Left ventricle myocardium superior (tissue), 1 donor: ENCODE results near the gene TMUB1. TPM values are rescaled to one million over a fixed set of nuclear protein-coding genes. Genes with fewer than 3 reads are reported as not detected.

Experiments used
- ATAC-seq: fragments of 200-7000 bp; cut with Tn5 transposase; one replicate; pipeline ENCODE4 v1.9.1; 2020; ENCODE audit warnings: mild to moderate bottlenecking, moderate library complexity
- DNase-seq: peaks from one replicate; pipeline ENCODE4 v3.0.0-alpha.2; 2020
- intact Hi-C: fragments of 100-400 bp; cut with micrococcal nuclease; formaldehyde crosslinking; loops from one replicate; pipeline ENCODE4 v1.11.0; 2022
- total RNA-seq: library from RNA; stranded (reverse); fragmentation: NEBNext Ultra II Directional; extraction: Animal tissue kit (Norgen Biotek cat#: 25700); gene quantifications from one replicate; pipeline ENCODE4 v1.2.1, GENCODE V29; 2021
- donor health status: DM: no; HTN: yes; CAD: no; lungs with severe emphysema.

The TMUB1 gene
- total RNA-seq, 1 donor from 2014 or later = 38.7 TPM

- DNase-seq (no peak), ATAC-seq (no peak)
- intact Hi-C loops = no loop called here
Measured at GRCh38 chr7:151122796-151123157, 39.5 kb upstream of the TMUB1 start.

GRCh38 chr7:151122276-151122675, 39.0 kb upstream of the TMUB1 start:
- ATAC-seq (peak; percentile 32), DNase-seq (peak; percentile 62)
- intact Hi-C loops = no loop called here

DNA sequence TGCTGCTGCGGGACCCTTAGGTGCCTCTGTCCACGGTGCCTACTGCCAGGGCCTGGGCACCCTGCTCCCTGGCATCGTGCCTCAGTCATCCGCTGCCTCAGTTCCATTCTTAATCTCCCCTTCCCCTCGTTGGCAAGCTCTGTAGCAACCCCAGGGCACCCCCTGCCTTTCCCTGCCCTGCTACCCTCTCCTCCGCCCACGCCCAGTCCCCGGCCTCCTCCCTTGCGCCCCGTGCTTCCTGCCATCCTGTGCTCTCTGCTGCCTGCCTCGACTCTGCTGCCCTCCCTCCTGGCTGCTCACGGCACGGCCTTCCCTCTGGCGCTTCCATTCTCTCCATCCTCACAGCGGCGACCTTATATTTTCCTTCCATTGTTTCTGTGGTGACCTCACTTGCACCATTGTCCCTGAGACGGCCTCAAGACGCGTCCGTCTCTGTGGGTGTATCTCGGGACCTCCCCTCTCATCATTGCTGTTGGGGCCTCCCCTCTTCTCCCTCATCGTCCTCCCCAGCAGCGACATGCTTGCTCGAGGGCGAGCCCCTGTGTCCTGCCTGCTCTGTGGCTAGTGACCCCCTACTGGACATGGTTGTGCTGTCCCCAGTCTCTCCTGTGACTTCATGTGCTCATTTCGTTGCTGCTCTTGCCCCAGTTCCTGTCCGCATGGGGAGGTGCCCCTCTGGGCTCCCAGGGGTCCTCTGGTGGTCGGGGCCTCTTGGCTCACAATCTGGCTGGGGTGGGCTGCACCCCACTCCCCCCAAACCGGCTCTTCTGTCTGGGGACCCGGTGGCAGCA, 38.3 kb upstream of the TMUB1 start:
- DNase-seq (no peak), ATAC-seq (no peak)
- intact Hi-C loops = no loop called here

- DNase-seq = no peak
- no peak for ATAC-seq
- intact Hi-C loops = no loop called here
Measured at GRCh38 chr7:151120896-151121295, 37.6 kb upstream of the TMUB1 start.

GRCh38 chr7:151119902-151120301, 36.6 kb upstream of the TMUB1 start:
- DNase-seq = no peak
- intact Hi-C loops = no loop called here

GRCh38 chr7:151119055-151119415, 35.7 kb upstream of the TMUB1 start:
- ATAC-seq (no peak), DNase-seq (no peak)
- intact Hi-C loops = no loop called here

More at GRCh38 chr7:151119902-151120301, 36.6 kb upstream of the TMUB1 start:
- no peak for ATAC-seq

DNA sequence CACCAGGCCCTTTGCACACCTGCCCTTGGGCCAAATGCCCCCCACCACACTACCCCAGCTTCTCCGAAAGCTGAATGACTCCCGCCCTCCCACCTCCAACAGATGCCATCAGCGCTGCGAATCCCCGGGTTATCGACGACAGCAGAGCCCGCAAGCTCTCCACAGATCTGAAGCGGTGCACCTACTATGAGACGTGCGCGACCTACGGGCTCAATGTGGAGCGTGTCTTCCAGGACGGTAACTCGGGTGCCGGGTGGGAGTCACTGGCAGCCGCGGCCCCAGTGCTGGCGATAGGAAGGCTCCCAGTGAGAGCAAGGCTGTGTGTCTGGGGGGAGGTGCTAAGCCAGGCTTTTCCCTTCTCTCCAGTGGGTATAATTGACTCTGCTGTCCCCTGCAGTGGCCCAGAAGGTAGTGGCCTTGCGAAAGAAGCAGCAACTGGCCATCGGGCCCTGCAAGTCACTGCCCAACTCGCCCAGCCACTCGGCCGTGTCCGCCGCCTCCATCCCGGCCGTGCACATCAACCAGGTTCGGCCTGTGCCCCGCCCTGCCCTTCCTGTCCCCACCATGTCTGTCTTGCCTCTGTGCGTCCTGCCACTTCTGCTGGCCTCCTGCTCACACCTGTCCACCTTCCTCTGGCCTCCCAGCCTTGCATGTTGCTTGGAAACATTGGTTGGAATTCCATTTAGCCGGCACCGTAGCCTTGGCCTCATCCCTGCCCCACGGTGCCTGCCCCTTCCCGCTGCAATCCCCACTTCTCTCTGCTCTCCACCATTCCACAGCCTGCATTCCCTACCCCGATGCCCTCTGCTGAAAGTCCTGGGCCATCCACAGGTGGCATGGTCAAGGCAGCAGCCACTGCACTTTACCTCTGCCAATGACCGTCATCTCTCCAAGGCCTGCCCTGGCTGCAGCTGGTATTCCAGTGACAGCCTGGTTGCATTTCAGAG, 35.1 kb upstream of the TMUB1 start:
- DNase-seq = no peak
- intact Hi-C loops = no loop called here
- ATAC-seq = no peak

- no peak for ATAC-seq
- intact Hi-C loops = no loop called here
- no peak for DNase-seq
Measured at GRCh38 chr7:151117565-151117964, 34.3 kb upstream of the TMUB1 start.

GRCh38 chr7:151116603-151117440, 33.5 kb upstream of the TMUB1 start:
- DNase-seq (no peak), ATAC-seq (no peak)
- intact Hi-C loops = no loop called here

DNA sequence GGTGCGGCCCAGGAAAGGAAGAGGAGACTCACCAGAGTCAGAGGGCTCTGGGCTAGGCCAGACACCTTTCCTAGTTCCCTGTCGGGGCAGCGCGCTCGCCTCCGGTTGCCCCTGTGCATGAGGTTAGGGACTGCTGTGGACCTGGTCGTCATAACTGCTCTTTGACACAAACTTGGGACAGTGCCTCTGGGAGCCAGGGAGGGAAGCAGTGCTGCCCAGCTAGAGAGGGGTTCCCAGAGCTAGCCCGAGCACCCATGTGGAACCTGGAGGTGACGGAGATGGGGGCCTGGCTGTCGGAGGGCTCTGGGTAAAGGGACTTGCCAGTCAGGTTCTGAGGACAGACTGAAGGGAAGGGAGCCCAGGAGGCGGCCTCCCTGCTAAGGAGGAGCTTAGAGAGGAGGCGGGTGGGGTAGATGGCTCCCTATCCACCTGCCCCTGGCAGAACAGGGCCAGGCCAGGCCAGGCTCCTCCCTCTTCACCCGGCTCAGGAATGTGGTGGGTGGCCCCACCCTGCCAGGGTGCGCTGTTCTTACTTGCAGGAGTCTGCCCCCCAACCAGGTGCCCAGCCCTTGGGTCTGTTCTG, 32.6 kb upstream of the TMUB1 start:
- no peak for ATAC-seq
- DNase-seq = no peak
- intact Hi-C loops = no loop called here

DNA sequence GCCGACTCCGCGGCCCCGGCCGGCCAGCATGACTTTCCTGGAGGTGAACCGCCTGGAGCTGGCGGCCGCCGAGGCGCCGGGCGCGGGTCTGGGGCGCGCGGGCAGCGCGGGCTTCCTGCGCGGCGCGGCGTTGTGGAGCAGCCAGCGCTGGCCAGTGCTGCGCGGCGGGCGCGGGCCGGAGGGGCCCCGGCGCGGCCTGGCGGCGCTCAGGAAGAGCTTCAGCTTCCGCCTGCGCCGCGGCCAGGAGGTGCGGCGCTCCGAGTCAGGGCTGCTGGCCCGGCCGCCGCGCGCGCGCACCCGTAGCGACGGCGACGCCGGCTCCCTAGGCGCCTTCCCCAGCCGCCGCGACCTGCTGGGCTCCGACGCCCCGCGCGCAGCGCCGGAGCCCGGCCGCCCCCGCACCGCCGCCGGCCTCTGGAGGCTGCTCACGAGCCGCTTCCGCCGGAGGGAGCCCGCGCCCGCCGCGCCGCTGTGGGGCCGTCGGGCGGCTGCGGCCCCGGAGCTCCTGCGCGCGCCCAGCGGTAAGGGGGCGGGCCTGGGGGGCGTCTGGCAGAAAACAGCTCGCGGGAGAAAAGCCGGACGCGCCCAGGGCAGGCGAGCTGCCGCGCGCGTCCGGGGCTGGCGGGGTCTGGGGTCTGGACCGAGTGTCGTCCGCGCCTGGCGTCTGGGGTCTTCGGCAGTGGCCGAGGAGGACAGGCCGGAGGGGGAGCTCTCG, 32.0 kb upstream of the TMUB1 start:
- ATAC-seq = peak; percentile 48
- intact Hi-C loops = no loop called here
- DNase-seq = peak; percentile 60

DNA sequence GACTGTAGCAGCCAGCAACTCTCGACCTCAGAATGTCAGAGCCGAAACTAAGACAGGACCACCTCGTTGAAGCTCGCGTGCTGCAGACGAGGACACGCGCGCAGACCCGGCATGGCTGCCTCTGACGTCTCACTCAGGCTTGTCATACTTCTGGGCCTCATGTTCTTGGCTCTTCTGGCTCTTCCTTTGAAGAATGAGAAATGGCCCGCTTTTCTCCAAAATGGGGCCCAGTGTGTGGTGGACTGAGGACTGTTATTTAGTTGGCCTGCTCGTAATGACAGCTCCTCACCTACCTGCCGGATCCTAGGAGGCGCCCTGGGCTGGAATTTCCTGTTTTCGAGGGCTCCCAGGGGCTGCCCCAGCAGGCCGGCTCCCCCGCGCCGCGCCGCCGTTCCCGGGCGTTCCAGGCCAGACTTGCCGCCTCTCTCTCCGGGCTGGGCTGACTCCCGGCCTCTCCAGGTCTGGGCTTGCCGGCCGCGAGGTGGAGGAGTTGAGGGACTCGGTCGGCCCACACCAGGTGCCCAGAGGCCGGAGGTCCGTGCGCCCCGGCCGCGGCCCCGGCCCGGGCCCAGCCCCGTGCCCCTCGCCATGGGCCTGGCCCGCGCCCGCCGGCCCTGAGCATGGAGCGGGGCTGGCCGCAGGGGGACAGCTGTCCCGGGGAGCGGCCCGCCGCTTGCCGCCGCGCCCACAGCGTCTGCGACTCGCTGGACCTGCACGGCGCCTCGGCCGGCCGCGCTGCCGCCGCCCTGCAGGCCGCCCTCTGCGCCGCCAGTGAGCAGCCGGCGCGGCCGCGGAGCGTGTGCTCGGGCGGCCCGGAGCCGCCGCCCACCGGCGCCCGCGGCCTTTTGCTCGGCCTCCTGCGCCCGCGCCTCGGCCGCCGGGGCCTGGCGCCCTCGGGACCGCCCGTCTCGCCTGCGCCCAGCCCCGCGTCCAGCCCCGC, 31.1 kb upstream of the TMUB1 start:
- intact Hi-C loops = no loop called here
- DNase-seq (no peak), ATAC-seq (no peak)

DNA sequence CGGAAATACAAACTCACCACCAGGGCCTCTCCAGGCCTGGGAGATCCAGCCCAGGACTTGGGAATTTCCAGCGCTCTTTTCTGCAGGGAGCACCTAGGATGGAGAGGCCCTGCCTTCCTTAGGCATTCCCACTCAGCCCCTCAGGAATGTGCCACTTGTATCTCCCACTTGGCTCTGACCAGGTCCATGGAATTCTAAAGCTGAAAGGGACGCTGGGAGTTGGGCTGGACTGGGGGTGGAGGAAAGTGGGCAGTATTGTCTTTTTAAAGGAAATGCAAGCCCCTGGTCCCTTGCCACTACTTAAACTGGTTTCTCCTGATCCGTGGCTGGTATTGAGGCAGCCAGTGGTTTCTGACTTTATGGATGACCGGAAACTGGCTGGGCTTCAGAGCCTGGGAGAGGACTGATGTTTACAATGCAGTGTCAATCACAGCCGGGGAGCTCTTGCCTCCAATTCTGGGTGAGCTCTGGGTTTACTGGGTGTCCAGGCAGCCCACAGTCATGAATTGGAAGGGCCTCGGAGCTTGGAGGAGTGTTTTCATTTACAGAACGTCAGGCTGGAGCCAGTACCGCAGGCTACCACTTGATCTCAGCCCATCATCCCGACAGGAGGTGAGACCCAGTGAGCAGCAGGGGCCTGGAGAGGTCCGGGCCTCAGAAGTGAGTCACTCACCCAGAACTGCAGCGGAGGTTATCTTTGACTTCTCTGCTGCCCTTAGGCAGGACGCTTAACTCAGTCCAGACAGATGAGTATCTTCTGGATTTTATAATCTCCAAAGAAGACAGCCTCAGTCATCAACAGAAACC, 30.3 kb upstream of the TMUB1 start:
- intact Hi-C loops = no loop called here
- ATAC-seq = no peak

GRCh38 chr7:151110941-151111645, 27.8 kb upstream of the TMUB1 start:
- intact Hi-C loops = no loop called here
- DNase-seq (peak; percentile 84), ATAC-seq (peak; percentile 82)

More for the DNA sequence above, 30.3 kb upstream of the TMUB1 start:
- DNase-seq = no peak

DNA sequence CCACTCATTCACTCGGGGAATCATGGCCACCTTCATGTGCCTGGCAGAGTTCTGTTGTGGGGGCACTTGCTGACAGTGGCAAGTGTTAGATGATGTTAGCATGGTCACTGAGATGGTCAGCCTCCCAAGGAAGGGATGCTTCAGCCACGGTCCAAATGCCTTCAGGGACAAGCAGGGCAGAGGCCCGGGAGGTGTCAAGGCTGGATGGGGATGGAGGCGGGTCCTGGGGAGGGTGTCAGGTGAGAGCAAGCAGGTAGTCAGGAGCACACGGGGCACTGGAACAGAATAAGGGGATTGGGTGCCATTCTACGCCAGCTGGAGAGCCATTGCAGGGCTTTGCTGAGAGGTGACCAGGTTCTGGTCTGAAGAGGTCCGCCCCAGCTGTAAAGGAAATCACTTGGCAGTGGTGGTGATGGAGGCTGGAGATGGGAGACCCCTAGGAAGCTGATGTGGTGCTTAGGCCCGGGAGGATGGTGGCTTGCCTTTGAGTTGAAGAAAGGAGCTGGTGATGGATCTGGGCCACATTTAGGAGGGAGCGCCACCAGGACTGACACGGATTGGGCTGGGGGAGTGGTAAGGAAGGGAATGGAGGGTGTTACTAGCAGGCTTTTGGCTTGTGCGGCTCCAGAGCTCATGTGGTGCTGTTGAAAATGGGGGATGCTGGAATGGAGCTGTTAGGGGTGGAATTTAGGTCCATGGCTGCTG, 27.1 kb upstream of the TMUB1 start:
- DNase-seq (no peak), ATAC-seq (no peak)
- intact Hi-C loops = no loop called here
